ENCODE data around the gene COG6. TPM values are rescaled to one million over a fixed set of nuclear protein-coding genes. Genes with fewer than 3 reads are reported as not detected.

The COG6 gene
- polyA plus RNA-seq, 3 donors, result 28.4 to 36.5 (median 34.7) TPM

DNA sequence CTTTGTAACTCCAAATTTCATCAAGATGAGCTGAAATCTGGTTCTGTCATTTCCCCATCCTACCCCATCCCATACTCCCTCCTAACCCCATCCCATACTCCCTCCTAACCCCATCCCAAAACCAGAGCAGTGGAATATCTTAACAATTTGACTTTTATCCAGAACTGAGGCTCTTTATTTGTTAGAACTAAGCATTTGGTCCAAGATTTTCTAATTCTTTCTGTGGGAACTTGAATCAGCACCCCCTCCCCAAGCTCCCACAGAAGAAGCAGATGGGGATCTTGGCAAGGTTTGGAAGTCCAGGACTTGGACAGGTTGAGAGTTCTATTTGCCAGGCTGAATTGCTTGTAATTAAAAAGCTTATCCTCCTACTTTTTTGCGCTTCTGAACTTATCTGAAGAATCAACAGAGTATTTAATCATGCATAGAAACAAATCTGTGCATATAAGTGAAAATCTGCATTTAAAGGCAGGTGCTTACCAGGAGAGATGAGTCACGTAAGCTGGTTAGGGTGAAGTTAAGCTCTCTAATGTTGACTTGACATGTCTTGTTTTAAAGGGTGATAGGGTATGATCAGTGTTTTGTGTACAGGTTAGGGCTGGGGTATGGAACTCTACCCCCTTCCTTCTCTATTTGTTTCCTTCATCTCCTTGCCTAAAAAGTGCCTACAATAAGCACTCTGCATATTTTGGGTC lies 111.1 kb downstream of the COG6 start:
- DNase-seq, result no peak

DNA sequence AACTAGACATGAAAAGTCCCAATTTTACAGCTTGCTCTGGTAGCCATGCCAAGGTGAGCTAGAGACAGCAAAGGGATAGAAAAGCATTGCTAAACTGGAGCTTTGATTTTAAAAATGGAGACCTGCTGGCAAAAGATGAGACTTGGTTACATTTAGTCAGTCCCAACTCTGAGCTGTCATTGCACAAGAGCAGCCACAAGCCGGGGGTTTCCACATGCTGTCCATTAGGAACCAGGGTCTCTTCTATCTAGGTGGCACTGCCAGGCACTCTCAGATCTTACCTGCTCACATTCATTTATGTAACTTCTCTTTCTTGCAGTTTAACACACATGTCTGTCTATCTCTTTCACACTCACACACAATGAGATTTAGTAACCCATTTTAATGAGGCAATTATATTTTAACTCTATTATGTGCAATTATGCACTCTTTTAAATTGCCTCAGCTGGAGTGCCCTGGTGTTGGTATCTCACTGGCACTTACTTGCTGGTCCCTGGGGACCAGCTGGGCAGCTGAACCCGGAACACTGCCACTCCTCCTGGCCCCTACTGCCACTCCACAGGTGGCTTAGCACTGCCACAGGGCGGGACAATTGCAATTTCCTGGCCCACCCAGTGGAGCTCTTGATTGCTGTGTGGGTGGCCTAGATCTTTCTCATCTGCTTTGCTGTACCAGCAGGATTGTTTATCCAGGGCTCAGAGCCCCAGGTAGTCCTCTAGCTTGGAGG lies 112.5 kb downstream of the COG6 start:
- DNase-seq, result no peak

DNA sequence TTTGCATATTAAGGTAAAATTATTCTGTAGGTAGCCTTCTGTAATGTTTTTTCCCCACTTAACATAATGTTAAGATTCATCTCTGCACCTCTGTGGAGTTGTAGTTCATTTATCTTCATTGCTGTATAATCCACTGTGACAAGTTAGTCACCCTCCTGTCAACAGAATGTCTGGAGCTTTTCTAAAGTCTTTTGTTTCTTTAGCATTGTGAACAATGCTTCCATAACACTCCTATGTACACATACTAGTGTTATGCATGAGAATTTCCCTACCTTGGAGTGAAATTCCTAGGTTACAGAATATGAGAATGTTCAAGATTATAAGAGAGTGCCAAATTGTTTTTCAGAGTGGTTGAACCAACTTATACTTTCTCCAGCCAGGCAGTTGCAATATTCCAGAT lies 113.5 kb downstream of the COG6 start:
- DNase-seq, result no peak

DNA sequence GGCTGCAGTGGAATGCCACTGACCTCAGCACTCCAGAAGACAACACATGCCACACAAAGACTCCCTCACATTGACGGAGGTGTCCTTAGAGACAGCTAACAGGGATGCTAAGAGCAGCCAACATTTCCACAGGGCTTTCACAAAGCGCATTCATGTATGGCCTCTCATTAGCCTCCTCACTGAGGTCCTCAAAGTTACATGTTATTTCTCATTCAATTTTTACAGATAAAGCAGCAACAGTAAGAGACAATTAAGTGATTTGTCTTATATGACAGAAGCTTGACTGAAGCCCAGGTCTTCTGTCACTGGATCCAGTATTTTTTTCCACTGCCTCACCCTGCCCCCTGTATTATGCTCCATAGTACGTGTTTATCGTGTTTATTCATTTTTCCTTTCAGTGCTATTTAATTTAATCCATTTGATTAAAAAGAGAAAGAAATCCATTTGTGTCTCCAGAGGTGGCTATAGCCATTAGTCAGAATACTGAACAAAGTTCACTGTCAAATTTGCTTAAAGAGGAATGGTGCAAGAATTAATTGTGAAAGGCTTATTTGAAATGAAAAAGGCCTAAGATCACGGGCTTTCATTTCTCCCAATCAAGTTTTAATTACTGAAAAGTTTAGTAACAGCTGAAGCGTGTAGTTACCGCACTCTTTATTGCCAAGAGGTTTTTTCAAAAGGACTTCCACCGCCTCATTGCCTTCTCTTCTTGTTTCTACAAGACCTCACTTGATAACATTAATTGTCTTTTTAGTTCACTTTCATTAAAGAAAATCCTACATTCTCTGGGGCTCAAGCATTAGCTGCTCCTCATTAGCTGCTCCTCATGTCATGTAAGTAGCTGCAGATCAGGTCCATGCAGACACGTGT lies 115.0 kb downstream of the COG6 start:
- DNase-seq, result no peak

DNA sequence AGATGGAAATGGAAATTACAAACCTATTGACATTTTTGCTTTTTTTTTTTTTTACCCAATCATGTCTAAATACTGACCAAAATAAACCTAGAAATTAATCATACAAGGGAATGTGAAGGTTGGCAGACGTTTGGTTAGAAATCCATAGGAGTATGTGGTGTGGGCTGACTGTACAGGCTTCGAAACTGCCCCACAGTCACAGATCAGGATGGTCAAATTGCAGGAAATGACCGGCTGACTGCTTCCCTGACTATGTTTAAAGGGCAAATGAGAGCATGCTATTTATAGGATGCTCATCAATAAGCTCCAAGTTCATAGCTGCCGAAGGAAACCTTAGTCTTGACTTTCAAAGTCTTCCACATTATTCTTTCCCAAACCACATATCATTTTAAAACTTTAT lies 118.4 kb downstream of the COG6 start:
- no peak for DNase-seq

DNA sequence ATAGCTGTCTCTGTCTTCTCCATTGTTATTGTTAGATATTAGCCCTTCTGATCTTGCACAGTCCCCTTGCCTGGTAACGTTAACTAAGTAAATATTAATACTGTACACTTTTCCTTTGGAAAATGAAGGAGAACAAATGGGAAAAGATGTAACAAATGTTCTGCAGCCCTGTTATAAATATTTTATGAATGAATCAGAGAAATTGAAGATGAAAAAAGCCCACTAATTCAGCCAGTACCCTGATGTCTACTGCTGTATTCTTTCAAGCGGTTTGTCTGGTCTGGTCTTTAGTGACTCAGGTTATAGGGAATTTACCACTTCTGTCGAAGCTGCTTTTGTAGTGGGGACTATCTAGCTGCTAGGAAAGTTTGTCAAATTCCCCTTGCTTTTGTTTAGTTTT lies 121.0 kb downstream of the COG6 start:
- no peak for DNase-seq

DNA sequence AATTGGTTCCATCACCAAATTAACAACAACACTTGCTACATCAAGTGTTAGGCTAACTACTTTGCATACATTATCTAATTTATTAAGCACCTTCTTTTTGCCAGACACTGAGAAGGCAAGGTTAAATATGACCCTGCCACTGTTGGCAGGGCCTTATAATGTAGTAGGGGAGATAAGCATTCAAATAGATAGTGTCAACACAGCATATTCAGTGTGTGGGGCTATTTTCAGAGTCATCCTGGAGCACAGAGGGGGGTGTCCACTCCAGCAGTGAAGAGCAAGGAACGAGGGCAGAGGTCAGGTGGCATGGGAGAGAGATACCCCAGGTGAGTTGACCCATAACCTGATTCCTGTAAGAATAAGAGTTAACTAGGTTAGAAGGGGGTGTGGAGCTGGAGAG lies 121.6 kb downstream of the COG6 start:
- no peak for DNase-seq

DNA sequence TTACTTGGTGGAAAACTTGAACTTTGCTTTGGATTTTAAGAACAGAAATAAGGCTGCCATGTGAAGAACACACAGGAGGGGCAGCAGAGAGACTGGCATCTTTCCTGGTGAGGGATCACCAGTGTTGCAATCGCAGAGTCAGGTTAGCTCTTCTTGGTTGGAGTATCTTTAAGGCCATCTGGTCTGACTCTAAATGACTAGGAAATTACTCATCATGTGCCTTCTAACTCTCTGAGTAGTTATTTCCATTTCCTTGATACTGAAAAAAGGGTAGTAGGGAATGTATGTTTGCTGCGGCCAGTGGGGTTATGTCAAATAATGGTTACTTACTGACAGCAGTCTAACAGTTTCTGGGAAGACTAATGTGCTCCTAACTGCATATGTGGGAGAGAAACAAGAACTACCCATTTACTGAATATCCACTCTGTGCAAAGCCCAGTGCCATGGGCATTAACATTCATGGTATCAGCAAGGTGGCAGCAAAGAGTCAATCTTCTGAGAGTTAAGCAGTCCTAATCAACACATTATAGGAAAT lies 122.1 kb downstream of the COG6 start:
- no peak for DNase-seq

DNA sequence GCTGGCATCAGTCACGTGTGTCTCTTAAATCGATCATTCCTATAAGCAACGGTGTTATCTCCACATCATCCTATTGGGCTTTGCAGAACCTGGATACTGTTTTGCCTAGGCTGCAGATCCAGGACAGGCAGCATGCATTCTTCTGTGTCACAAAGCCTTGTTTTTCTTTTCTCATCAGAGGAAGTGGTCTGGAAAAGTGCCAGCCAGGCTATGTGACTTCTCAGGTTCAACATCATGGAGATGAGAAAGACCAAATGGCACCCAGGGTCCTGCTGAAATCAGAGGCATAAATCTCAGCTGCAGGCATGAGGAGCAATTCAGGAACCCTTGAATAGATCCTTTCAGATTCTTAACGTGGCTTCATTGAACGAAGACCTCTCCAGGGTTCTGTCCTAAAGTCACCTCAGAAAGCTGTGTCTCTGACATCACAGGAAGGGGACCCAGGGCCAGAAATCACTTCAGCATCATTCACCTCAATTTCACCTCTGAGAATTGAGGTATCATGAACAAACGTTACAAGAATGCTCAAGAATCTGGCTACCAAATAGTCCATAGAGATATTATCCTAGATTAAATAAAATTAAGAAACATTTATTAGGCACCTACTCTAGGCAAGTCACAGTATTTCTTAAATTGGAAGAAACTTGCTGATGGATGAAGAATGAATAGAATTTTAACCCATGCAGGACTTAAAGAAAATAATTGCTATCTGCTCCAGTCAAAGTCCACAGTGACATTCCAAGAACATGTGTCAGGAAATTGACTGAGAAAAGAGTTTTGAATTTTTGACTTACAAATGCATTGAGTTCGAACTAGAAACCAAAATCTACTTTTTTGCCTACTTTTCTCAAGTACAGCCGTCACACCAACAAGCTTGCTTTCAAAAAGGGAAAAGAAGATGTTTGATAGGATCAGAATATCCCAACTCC lies 124.1 kb downstream of the COG6 start:
- DNase-seq, result no peak

DNA sequence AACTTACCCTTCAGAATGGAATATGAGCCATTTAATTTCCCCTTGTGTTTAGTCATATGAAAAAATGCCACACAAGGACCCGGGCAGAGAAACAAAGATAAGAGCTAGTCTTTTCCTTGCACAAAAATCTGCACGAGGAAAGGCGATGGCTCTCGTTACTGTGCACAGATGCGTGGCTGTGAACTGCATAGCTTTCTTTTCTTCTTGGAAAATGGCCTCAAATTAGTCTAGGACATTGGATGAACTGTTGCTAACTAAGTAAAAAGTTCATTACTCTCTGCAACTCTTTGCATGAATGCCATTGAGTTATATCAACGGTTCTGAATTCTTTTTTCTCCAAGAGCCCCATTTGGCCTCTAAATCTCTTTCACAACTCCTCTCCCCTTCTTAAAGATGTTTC lies 125.2 kb downstream of the COG6 start:
- DNase-seq, result no peak

DNA sequence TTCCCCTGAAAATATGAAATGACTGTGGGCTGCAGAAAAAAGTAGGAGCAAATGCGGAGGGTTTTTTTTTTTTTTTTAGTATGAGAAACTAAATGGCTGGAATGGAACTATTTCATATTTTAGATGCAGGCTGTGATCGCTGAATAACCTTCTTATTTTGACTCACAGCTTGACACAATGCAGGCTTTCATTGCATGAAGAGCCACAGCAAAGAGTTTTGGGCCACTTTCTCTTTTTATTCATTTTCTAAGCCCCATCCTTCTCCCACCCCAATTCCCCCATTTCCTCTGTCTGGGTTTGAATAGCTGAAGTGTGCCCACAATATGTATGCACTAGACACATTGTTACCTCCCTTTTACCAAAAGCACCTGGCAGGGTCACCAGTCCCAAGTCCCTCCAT lies 125.9 kb downstream of the COG6 start:
- no peak for DNase-seq

DNA sequence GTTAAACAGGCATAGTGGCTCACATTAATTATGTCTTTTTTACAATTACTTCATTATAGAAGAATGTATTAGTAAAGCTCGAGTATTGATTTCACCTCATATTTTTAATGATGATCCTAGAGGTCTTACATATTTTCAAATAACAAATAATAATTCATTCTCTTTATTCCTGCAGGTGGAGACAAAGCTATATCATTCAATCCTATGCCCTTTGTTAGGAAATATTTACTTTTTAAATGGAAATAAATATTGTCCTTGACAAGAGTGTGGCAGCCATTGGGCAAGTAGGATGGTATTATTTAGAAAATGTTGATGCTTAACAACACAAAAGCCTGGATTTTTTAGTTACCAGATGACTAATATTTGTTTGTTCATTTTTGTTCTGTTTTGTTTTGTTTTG lies 127.6 kb downstream of the COG6 start:
- no peak for DNase-seq

DNA sequence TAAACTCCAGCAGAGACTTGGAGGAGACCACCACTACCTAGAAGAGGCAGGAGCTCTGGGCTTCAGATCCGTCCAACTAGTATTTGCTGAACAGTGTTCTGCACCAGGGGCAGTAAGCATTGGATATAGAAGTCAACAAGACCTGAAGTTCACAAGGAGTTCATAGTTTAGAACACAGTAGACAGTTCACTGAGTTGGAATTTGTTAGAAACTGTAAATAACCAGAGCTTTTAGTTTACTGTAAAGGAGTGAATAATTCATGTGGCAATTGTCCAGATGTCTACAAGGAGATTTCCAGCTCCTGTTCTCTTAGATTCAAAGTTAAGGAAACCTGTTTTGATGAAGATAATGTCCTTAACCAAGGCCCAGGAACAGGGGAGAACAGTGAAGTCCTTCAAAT lies 128.9 kb downstream of the COG6 start:
- DNase-seq, result no peak

DNA sequence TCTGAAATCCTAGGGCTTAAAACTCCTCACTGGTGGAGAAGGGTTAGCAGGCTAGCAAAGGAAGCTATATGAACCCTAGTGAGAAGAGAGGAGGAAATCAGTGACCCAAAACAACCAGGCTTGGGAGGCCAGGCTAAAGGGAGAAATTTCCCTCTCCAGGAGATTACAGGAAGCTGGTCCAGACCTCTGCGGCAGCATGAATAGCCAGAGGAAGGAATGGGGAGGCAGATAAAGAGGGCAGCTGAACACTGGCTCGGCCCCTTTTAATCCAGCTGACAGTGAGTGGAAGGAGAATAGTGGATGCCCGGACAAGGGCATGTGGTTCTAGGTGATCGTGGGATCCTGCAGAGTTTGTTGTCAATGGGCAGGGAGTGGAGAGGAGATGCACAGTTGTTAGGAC lies 130.6 kb downstream of the COG6 start:
- DNase-seq, result no peak

DNA sequence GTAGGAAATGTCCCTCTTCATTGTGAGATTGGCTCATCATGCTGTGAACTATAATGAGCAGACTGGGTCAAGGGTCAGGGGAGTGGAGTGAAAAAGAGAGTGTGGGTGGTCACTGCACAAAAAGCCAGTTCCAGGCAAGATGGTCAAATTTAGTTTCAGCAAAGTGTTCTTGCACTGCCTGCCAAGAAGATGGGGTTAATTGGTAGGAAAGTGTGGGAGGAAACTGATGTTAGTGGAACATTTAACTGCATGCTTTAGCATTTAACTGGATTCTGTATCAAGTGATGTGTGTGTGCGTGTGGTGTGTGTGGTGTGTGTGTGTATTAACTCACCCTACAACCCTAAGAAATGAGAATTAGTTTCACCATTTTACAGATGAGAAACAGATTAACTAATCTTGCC lies 131.6 kb downstream of the COG6 start:
- DNase-seq, result no peak

DNA sequence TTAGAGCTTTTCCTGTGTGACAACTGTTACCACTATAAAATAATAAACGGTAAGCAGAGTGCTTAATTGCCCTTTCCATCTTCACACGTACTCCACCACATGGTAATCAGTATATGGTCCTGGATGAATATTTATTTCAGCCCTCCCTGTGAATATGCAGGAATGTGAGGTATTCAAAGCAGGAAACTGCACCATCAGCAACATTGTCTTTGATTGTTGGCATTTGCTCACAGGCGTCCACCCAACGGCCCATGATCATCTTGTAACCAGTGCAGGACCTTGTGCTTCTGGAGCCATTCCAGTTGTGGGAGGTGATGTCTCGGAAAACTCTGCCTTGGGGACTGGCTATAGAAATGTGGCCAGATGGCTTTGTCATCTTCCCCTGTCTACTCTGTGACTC lies 132.6 kb downstream of the COG6 start:
- no peak for DNase-seq

DNA sequence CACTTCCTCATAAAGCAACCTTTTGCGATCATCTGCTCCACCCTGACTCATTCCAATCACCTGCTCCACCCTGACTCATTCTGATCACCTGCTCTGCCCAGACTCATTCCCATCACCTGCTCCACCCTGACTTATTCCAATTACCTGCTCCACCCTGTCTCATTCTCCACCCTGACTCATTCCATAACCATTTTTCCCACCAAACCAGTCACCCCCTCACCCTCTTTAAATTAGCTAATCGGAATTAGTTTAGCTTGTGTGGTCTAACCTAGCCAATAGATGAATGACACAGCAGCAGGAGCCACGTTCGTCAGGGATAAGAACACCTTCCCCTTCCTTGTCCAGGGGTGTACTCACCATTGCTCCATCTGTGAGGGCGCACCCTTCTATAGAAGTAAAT lies 134.0 kb downstream of the COG6 start:
- no peak for DNase-seq
